Activated CD8-positive, alpha-beta memory T cell treated with anti-CD3 and anti-CD28 coated beads for 24 hours (primary cell): ENCODE data around the gene GCLC.
"Not testable (repeated sequence)": the region's sequence is repeated elsewhere in the genome, so short reads cannot be mapped to it uniquely, and the experiment has no call there.

ENCODE experiments used
- DNase-seq: peaks from one replicate; pipeline ENCODE4 v3.0.0-alpha.2; 2020

The GCLC gene

GRCh38 chr6:53544470-53545308 lies at the start of gene GCLC:
Gene GCLC, minus strand, starts transcription at chr6:53545101. Its CDS starts 456 bp downstream, at chr6:53544645.
- DNase-seq: peak; percentile 96

GRCh38 chr6:53594596-53594995 lies 49.7 kb upstream of the GCLC start:
- DNase-seq: no peak

- no peak for DNase-seq
These were observed 48.1 kb upstream of the GCLC start for GRCh38 chr6:53593001-53593488.

- no peak for DNase-seq
These were observed 47.0 kb upstream of the GCLC start for GRCh38 chr6:53591873-53592272.

GRCh38 chr6:53588816-53589509 lies 44.1 kb upstream of the GCLC start:
- no peak for DNase-seq

GRCh38 chr6:53587291-53587690 lies 42.4 kb upstream of the GCLC start:
- DNase-seq: no peak

- DNase-seq: no peak
These were observed 40.5 kb upstream of the GCLC start for GRCh38 chr6:53585208-53585900.

GRCh38 chr6:53584726-53585125 lies 39.8 kb upstream of the GCLC start:
- no peak for DNase-seq

GRCh38 chr6:53583451-53583850 lies 38.5 kb upstream of the GCLC start:
- no peak for DNase-seq

- DNase-seq: no peak
These were observed 38.1 kb upstream of the GCLC start for GRCh38 chr6:53582963-53583362.

- no peak for DNase-seq
These were observed 37.0 kb upstream of the GCLC start for GRCh38 chr6:53581856-53582255.

- no peak for DNase-seq
These were observed 36.4 kb upstream of the GCLC start for GRCh38 chr6:53581173-53581773.

- DNase-seq: no peak
These were observed 34.4 kb upstream of the GCLC start for GRCh38 chr6:53579338-53579737.

GRCh38 chr6:53578371-53578770 lies 33.5 kb upstream of the GCLC start:
- DNase-seq: no peak

- DNase-seq: no peak
These were observed 28.4 kb upstream of the GCLC start for GRCh38 chr6:53573299-53573698.

- not testable (repeated sequence) for DNase-seq
These were observed 27.5 kb upstream of the GCLC start for GRCh38 chr6:53572379-53572778.

GRCh38 chr6:53568776-53569616 lies 24.1 kb upstream of the GCLC start:
- no peak for DNase-seq

- DNase-seq: no peak
These were observed 22.8 kb upstream of the GCLC start for GRCh38 chr6:53567701-53568100.

- DNase-seq: no peak
These were observed 21.9 kb upstream of the GCLC start for GRCh38 chr6:53566755-53567154.

GRCh38 chr6:53565886-53566285 lies 21.0 kb upstream of the GCLC start:
- no peak for DNase-seq

- DNase-seq: no peak
These were observed 19.6 kb upstream of the GCLC start for GRCh38 chr6:53564401-53565065.
